HG03280 (cell line): Measurements from ENCODE around the gene PUSL1.

Source experiments
- ATAC-seq: cut with Tn5 transposase; IDR thresholded peaks from one replicate; pipeline ENCODE4 v1.9.1; 2021; ENCODE audit warnings: mild to moderate bottlenecking, moderate library complexity; ENCODE audit not compliant: unreplicated experiment

The PUSL1 gene

DNA sequence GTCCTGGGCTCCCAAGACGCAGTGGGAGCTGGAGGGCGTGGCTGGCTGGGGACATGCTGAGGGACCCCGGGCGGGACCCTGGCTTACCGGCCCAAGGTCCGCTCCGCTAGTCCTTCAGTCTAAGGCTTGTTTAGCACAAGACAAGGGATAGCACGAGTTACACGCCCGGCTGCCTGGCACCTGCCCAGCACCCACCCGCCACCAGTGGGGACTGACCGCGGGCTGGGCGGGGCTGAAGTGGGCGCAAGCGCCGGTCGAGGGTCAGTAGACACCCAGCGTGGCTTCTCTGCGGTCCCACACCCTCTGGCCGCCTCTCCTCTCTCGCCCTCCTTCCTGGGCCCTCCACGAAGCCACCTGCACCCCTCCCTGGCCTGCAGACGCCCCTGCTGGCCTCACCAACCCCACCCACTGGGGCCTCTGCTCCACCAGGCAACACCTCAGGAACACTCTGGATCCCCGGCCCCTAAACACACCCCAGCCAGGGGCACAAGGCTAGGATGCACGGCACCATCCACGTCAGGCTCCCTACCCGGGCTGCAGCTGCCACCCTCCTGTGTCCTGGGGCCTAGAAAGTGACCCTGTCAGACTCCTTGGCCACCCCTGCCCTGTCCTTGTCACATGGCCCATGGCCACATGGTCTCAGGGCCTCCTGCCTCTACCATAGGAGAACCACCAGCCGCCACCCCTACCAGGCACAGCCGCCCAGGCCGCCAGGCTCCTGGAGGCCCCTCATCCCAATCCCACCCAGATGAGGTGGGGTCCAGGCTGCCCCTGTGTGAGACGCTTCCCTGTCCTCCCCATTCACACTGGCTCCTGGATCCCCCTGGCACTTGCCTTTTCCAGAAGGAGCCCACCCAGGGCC lies 28.8 kb downstream of the PUSL1 start:
- no peak for ATAC-seq

DNA sequence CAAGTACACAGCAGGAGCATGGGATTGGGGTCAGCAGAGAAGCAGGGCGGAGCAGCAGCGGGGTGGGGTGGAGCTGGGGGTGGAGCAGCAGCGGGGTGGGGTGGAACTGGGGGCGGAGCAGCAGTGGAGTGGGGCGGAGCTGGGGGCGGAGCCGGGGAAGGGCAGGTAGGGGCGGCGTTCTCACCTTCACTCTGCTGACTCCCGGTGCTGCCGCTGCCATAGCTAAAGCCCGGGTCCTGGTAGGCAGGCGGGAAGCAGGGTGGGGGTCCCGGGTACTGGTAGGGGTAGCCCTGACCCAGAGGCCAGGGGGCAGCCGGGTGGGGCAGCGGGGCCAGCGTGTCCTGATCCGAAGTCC lies 29.4 kb downstream of the PUSL1 start:
- ATAC-seq, result no peak

DNA sequence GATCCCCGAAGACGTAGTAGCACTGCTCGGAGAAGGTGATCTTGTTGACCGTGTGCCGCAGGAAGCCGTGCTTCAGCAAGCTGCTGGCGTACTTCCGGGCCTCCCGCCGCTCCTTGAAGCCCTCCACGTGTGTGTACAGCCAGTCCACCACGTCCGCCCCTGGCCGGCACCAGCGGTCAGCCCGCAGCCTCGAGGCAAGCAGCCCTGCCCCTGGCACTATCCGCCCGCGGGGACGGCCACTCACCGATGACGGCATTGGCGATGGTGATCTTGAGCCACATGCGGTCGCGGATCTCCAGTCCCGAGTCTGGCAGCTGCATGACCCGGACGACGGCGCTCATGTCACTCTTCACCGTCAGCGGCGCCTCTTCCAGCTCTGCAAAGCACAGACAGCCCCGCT lies 29.9 kb downstream of the PUSL1 start:
- no peak for ATAC-seq

DNA sequence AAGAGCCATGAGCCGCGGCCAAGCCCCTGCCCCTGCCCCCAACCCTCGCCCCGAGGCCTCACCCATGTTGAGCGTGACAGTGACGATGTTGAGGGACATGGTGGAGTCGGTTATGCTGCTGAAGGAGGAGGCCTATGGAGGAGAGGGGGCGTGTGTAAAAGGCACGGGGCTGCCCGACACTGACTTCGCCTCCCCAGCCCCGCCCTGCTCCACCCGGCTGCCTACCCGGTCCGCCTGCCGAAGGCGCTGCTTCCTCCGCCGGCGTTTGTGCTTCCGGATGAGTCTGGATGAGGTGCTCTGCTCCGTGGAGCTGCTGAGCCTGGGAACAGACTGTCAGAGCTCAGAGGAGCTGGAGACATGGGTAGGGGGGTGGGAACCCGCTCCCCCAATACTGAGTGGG lies 31.8 kb downstream of the PUSL1 start:
- no peak for ATAC-seq

DNA sequence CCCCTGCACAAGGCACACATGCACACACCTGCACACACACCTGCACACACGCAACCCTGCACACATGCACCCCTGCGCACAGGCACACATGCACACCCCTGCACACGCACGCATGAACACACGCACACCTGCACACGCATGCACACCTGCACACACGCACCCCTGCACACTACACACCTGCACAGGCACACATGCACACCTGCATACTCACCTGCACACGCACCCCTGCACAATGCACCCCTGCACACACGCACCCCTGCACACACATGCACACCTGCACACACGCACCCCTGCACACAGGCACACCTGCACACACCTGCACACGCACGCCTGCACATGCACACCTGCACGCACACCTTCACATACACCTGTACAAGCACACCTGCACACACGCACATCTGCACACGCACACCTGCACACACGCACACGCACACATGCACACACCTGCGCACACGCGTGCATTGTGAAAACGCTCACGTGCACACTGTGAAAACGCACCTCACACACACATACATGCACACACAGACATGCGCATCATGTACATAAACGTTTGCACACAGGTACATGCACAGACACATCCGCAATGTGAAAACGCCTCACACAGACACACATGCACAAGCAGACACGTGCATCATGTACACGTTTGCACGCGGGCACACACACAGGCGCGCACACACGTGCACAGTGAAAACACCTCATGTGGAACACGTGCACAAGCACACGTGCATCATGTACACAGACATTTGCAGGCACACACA lies 32.6 kb downstream of the PUSL1 start:
- no peak for ATAC-seq

DNA sequence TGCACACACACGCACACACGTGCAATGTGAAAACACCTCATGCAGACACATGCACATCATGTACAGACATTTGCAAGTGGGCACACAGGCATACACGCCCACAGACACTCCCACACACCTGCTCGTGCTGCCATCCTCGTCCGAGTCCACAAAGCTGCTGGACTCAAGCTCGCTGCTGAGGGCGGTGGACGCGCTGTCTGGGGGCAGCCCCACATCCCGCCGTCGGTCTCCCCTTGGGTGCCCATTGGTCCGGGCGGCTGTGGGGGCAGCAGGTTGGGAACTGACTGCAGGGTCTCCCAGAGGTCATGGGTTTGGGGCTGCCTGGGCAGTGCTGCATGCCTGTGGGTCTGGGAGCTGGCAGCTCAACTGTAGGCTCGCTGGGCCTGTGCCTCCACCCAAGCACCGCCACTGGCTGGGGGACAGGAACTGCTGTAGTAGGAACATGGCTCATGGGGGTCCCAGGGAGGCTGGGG lies 33.2 kb downstream of the PUSL1 start:
- no peak for ATAC-seq

DNA sequence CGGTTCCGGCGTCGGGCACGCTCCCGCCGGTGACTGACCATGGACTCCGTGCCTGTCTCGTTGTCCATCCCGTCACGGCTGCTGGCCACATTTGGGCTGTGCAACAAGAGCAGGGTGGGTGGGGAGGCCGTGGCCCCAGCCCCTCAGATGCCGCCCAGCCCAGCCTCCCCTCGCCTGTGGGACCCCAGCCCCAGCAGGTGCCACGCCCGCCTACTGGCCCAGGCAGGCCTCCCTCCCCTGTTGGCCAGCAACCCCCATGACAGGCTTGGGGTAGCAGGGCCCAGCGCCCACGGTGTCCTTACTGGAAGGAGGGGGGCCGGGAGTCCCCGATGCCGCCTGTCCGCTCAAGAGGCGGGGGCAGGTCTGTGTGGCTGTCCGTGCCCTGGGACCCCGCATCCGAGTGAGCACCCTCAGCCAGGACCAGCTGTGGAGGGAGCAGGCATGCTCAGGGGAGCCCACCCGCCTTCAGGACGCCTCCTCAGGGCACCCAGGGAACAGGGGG lies 33.7 kb downstream of the PUSL1 start:
- no peak for ATAC-seq

DNA sequence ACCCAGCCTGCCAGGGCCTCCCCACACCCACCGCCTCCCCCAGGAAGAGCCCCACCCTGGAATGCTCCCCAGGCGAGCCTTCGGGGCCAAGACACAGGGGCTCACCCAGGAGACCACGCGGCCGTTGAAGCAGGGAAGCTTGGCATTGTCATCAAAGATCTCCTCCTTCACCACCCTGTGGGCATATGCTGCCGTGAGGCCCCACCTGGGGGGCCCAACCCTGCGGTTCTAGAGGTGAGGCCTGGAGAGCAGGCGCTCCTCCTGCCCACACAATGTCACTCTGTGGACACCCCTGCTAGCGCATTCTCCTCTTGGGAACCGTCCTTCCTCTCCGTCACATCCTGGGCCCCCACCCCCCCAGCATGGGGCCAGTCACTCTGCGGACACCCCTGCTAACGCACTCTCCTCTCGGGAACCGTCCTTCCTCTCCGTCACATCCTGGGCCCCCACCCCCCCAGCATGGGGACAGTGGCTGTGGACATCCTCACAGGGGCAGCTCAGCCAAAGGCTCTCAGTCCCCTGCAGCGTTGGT lies 34.3 kb downstream of the PUSL1 start:
- no peak for ATAC-seq

DNA sequence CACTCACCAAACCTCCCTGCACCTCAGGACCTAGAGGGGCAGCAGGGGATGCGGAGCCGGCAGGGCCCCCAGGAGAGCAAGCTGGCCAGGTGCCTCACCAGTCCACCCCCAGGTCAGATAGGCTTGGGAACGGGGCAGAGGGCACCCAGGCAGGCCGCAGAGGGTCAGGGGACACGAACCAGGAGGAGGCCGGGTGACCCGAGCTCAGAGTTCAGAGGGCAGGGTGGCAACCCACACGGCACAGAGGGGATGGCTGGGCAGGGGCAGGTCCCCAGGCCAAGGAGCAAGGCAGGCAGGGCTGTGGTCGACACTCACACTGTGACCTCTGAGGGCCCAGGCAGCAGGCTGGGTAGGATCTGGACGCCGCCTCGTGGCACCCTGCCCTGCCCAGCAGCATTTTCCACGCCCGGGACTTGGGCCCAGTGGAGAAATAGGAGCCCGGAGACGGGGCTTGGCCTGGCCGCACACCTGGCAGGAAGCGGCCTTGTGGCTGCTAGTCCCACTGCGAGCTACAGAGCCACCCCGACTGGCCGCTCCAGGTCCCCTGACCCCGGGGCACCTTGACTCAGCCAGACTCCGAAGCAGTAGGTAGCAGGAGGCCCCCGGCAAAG lies 35.5 kb downstream of the PUSL1 start:
- ATAC-seq, result no peak

DNA sequence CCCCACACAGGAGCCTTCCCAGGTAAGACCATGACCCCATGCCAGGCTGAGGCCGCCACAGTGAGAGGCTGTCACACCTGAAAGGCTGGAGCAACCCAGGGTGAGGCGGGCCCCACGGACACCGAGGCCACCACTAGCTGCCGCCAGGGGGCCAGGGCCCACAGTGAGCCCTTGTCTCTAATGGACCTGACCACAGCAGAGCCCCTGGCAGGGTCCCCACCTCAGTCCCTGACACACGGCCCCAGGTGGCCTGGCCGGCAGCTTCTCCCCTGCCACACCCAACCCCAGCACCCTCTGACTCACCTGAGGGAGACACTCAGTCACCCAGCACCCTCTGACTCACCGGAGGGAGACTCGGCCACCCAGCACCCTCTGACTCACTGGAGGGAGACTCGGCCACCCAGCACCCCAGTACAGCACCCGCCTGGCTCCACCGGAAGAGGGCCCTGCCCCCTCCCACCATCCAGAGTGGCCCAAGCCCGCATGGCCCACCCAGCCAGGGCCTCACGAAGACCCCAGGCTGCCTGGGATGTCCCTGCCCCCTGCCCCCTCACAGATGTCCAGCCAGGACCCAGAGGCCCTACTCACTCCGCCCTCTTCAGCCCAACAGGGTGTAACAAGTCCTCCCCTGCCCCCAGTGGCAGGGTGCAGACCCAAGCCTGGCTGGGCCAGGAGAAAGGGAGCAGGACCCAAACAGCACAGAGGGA lies 36.4 kb downstream of the PUSL1 start:
- no peak for ATAC-seq

DNA sequence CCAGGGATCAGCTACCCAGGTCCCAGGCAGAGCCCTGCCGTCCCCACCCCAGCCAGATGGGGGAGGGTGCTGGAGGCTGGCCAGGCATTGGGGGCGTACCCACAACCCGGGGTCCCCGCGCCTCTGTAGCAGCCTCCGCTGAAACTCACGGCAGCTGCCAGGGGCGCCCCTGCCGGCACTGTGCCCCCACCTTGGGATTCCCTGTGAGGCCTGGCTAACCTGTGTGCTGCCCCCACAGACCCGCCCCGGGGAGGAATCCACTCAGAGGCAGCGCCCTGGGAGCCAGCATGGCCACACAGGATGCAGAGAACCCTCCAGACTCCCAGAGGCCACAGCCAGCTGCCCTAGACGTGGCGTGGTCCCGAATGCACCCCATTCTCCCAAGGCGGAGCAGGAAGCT lies 37.0 kb downstream of the PUSL1 start:
- ATAC-seq, result no peak

DNA sequence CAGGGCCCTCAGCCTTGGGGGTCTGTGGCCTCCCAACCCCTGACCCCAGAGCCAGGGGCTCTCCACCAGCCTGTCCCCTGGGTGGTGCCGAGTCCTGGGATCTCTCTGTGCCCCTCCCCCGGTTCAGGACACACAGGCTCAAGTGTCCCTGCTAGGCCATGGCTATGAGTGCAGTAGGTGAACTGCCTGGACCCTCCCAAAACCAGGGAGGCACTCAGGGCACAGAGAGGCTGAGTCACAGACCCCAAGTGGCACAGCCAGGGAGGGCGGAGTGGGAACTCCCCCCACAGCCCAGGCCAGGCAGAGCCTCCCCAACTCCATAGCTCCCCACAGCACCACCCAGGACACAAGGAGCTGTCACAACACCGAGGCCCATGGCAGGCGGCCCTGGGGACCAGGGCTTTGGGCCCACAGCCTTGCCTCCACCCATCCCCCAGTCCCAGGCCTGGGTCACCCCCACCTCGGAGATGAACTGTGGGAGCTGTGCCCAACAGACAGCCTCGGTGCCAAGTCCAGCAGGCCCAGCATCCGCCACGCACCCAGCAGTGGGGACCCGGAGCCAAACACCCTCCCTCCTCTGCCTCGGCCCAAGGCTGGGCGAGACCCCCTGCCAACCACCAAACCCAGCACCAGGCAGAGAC lies 37.6 kb downstream of the PUSL1 start:
- no peak for ATAC-seq

DNA sequence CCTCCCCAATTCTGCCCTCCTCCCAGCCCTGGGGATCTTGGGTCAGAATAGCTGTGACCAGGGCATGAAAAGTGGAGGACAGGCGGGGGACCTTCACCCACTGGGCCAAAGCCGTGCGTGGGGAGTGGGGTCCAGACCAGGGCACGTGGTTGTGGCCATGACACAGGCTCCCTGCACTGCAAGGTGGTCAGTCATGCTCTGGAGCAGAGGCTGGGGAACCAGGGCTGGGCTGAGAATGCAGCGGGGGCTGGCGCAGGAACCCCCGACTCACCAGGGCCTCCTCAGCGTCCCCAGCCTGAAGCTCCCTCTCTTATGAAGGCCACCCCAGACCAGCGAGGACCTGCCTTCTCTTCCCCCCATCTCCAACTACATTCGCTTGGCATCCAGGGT lies 38.1 kb downstream of the PUSL1 start:
- ATAC-seq, result no peak

DNA sequence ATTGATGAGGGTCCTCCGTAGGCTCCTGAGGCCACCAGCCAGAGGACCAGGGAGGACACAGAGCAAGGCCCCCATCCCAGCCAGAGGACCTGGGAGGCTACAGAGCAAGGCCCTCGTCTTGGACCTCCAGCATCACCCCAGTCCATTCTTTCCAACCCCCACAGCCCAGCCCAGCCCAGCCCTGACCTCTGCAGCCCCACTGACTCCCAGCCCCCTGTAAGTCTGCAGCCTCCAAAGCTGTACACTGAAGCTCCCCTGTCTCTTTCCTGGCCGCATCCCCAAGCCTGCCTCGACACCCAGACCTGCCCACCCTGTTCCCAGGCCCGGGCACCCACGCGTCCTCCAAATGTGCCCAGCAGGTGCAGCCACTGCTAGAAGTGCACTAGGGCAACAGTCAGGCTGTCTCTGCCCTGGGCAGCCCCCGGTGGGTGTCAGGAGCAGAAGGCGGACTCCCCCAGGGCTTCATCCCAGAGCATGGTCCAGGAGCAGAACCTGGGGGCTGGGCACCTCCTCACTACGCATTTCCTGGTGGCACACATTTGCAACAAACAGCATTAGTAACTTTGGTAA lies 38.7 kb downstream of the PUSL1 start:
- no peak for ATAC-seq

DNA sequence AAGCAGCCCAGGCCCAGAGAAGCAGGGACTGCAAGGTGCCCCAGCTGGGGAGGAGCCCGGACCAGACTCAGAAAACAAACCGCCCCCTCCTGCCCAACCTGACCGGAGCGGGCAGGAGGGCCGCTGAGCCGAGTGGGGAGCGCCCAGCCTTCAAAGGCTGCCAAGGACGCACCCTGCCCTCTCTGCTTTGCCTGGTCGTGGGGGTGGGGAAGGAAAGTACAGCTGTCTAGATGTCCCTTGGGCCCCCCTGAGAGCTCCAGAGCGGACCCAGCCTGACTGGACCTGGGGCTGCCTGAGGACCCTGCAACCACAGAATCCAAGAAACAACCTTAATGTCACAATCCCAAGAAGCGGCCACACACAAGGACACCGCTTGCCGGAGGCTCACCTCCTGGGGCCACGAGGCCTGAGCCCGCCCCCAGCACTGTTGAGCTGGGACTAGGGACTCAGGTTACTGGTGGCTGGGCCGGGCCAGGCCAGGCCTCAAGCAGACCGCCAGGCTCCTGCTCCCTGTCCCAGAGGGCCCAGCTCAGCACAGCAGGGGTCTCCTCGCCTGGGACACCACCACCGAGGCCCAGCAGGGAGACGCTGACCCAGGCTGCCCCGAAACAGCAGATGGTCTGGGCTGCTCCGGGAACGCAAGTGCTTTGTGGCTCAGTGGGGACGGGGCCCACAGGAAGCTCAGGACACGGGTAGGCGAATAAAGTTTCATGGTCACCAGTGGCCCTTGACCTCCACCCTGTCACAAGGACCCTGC lies 39.4 kb downstream of the PUSL1 start:
- ATAC-seq, result no peak

DNA sequence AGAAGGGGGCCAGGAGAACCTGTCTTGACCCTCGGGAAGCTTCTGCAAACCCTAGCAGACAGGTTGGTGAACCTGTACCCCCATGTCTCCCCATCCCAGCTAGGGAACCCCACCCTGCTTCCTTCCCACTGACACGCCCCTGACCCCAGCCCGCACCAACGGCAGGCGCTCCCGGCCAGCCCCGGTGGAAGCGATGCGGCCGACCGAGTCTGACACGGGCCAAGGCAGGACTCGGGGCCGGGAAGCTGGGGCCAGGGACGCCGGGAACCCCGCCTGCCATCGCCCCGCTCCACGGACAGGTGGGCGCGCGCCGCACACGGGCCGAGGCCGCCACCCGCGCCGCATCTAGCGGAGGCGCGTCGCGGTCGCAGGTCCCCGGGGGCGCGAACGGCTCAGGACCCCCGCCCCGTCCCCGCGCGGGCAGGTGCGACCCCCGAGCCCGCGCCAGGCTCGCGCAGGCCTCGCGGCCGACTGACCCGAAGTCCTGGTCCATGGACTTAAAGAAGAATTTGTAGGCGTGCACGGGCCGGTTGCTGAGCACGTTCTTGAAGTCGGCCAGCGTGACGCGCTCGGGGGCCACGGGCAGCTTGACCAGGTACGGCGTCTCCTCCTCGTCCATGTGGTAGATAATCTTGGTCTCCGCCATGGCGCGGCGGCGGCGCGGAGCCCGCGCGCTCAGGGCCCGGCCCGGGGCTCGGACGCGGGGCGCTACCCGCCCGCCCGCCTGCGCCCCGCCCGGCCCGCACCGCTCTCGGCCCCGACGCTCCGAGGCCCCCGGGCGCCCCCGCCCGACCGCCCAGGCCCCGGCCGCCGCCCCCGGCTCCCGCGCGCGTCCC lies 40.2 kb downstream of the PUSL1 start:
- ATAC-seq, result peak; percentile 39

DNA sequence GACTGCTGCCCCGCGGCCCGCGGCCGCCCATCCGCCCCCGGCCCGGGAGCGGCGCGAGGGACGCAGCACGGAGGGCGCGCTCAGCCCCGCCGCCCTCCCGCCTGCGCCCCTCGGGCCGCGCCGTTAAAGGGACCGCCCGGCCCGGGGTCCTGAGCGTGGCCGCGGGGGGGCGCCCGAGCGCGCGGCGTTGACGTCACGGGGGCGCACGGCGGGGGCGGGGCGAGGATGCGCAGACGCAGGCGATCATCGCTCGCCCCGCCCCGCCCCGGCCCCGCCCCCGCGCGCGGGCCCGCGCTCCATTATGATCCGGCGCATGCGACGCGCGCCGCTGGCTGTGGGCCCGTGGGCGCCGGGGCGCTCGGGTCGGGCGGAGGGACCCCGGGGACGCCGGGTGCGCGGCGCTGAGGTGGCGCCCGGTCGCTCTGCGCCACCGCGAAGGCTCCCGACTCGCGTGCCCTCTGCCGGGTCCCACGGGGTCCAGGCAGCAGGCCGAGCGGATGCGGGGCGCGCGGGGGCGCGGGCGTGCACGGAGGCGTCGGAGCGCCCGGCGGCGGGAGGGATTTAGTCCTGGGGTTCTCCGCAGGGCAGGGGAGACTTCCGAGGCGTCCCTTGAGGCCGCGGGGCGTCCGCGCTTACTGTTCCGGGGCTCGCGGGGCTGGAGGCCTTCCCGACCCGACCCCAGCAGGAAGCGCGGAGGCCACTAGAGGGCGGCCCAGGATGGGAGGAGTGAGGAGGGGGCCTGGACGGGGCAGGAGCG lies 41.0 kb downstream of the PUSL1 start, which contains the start of gene DVL1:
DVL1 (minus strand) TSS at position 163 of the 757 bp plus-strand sequence. CDS start 353 bp downstream, outside the sequence.
- peak; percentile 75 for ATAC-seq
